ENCODE measurements around the gene MMP17.

- TF ChIP-seq EZH2 (IDR thresholded peaks at IDR 0.05; ENCODE audit: borderline replicate concordance, insufficient read depth, low read length, poor library complexity, severe bottlenecking), result no peak
- no peak for TF ChIP-seq CTCF (IDR thresholded peaks at IDR 0.05; ENCODE audit: poor library complexity, severe bottlenecking)
- TF ChIP-seq EP300 (conservative IDR thresholded peaks at IDR 0.05; ENCODE audit: poor library complexity, severe bottlenecking), result no peak
- TF ChIP-seq POLR2AphosphoS5 (IDR thresholded peaks at IDR 0.05), result no peak
- no peak for TF ChIP-seq TAF1 (IDR thresholded peaks at IDR 0.05; ENCODE audit: low read depth)
- no peak for TF ChIP-seq REST (IDR thresholded peaks at IDR 0.05; ENCODE audit: borderline replicate concordance)
- TF ChIP-seq RAD21 (conservative IDR thresholded peaks at IDR 0.05), result no peak
- no peak for TF ChIP-seq MXI1 (conservative IDR thresholded peaks at IDR 0.05; ENCODE audit: poor library complexity, severe bottlenecking)
- TF ChIP-seq SMC3 (conservative IDR thresholded peaks at IDR 0.05; ENCODE audit: poor library complexity), result no peak
Measured at GRCh38 chr12:131805421-131805820, 22.8 kb upstream of the MMP17 start.

Measured in neural cell (in vitro differentiated cells).